Brain microvascular endothelial cell (primary cell): ENCODE measurements around the gene PAM16.

ENCODE experiments used
- DNase-seq: peaks from one replicate; pipeline ENCODE4 v3.0.0-alpha.2; 2020
- H3K27ac ChIP-seq: fragments of 250-450 bp; sonication (Bioruptor Pico); 2 replicates; pipeline ENCODE4 v1.5.1; 2020; ENCODE audit warnings: mild to moderate bottlenecking, moderate library complexity
- H3K27me3 ChIP-seq: fragments of 250-450 bp; sonication (Bioruptor Pico); replicated peaks from 2 replicates; pipeline ENCODE4 v1.5.1; 2020; ENCODE audit warnings: mild to moderate bottlenecking
- H3K36me3 ChIP-seq: fragments of 250-450 bp; sonication (Bioruptor Pico); replicated peaks from 2 replicates; pipeline ENCODE4 v1.5.1; 2020; ENCODE audit warnings: mild to moderate bottlenecking
- H3K4me3 ChIP-seq: 2 replicates; pipeline ENCODE4 v1.5.1; 2011; ENCODE audit warnings: low read depth, mild to moderate bottlenecking, control low read depth, low read length, moderate library complexity
- in situ Hi-C: cut with HindIII; loops from 2 replicates; pipeline ENCODE4 v1.10.0; 2017; ENCODE audit warnings: low sequenced_read_pairs, low pct_ligation_motif_present
- TF ChIP-seq, protein P1 (sequence below): IDR thresholded peaks from 2 replicates; pipeline ENCODE4 v1.5.1; 2011; ENCODE audit warnings: low read depth, mild to moderate bottlenecking, moderate library complexity, low read length, control low read depth, inconsistent platforms; ENCODE audit errors: missing control alignments

The PAM16 gene

DNA sequence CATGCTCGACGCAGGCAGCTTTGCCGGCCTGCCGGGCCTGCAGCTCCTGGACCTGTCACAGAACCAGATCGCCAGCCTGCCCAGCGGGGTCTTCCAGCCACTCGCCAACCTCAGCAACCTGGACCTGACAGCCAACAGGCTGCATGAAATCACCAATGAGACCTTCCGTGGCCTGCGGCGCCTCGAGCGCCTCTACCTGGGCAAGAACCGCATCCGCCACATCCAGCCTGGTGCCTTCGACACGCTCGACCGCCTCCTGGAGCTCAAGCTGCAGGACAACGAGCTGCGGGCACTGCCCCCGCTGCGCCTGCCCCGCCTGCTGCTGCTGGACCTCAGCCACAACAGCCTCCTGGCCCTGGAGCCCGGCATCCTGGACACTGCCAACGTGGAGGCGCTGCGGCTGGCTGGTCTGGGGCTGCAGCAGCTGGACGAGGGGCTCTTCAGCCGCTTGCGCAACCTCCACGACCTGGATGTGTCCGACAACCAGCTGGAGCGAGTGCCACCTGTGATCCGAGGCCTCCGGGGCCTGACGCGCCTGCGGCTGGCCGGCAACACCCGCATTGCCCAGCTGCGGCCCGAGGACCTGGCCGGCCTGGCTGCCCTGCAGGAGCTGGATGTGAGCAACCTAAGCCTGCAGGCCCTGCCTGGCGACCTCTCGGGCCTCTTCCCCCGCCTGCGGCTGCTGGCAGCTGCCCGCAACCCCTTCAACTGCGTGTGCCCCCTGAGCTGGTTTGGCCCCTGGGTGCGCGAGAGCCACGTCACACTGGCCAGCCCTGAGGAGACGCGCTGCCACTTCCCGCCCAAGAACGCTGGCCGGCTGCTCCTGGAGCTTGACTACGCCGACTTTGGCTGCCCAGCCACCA, 30.2 kb upstream of the PAM16 start:
- Histone ChIP-seq H3K4me3 (no peak overlapping the region), H3K36me3 (peaks cover 25% of the 10 kb centered on the region), H3K27ac (no peak overlapping the region), H3K27me3 (no peaks in the 10 kb centered on the region)
- in situ Hi-C loops = no loop called here
- TF ChIP-seq, protein P1, sequence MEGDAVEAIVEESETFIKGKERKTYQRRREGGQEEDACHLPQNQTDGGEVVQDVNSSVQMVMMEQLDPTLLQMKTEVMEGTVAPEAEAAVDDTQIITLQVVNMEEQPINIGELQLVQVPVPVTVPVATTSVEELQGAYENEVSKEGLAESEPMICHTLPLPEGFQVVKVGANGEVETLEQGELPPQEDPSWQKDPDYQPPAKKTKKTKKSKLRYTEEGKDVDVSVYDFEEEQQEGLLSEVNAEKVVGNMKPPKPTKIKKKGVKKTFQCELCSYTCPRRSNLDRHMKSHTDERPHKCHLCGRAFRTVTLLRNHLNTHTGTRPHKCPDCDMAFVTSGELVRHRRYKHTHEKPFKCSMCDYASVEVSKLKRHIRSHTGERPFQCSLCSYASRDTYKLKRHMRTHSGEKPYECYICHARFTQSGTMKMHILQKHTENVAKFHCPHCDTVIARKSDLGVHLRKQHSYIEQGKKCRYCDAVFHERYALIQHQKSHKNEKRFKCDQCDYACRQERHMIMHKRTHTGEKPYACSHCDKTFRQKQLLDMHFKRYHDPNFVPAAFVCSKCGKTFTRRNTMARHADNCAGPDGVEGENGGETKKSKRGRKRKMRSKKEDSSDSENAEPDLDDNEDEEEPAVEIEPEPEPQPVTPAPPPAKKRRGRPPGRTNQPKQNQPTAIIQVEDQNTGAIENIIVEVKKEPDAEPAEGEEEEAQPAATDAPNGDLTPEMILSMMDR = no peak
- DNase-seq = no peak

GRCh38 chr16:4380119-4381063, 29.3 kb upstream of the PAM16 start:
- no peak for DNase-seq
- in situ Hi-C loops = no loop called here
- H3K4me3 ChIP-seq = no peak overlapping the region
- H3K27me3 ChIP-seq = no peaks in the 10 kb centered on the region
- peaks cover 25% of the 10 kb centered on the region for H3K36me3 ChIP-seq
- TF ChIP-seq, protein P1 = no peak
- H3K27ac ChIP-seq = no peak overlapping the region

GRCh38 chr16:4378999-4379690, 28.0 kb upstream of the PAM16 start:
- DNase-seq = no peak
- in situ Hi-C loops = no loop called here
- TF ChIP-seq, protein P1 = no peak
- H3K27ac ChIP-seq = no peak overlapping the region
- H3K4me3 ChIP-seq = no peak overlapping the region
- no peaks in the 10 kb centered on the region for H3K27me3 ChIP-seq
- peaks cover 25% of the 10 kb centered on the region for H3K36me3 ChIP-seq

DNA sequence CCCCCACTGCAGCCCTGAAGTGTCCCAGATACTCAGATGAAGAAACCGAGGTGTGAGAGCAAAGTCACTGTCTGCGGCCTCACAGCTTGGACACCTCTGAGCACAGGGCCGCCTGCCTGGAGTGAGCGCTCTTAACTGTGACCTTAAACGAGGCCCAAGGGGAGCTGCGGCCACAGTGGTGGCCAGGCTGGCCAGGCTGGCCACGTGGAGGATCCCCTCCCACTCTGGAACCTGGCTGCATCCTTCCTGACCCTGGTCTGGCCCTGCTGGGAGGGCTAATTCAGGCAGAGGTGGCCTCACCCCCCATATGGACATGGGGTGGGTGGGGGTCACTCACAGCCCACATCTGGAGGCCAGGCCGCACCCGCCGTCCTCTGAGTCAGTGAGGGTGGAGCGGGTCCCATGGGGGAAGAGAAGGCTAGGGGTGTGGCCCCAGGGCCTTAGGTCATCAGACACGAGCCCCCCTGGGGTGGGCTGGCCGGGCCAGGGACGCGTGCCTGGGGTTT, 27.1 kb upstream of the PAM16 start:
- peaks cover 25% of the 10 kb centered on the region for H3K36me3 ChIP-seq
- TF ChIP-seq, protein P1 = no peak
- no peaks in the 10 kb centered on the region for H3K27me3 ChIP-seq
- H3K4me3 ChIP-seq = no peak overlapping the region
- DNase-seq = no peak
- in situ Hi-C loops = no loop called here
- no peak overlapping the region for H3K27ac ChIP-seq

- no peaks in the 10 kb centered on the region for H3K27me3 ChIP-seq
- in situ Hi-C loops = no loop called here
- TF ChIP-seq, protein P1 = peak; percentile 40
- no peak overlapping the region for H3K4me3 ChIP-seq
- H3K36me3 ChIP-seq = peaks cover 21% of the 10 kb centered on the region
- H3K27ac ChIP-seq = no peak overlapping the region
- no peak for DNase-seq
Measured at GRCh38 chr16:4377573-4378154, 26.5 kb upstream of the PAM16 start.
